Mucosa of descending colon (tissue), 3 donors: ENCODE measurements around the gene MIA2. TPM values are rescaled to one million over a fixed set of nuclear protein-coding genes. Genes with fewer than 3 reads are reported as not detected.
A peak's percentile ranks its signal among the peaks of the same experiment; 100 is the strongest.
"Not testable (repeated sequence)": the region's sequence is repeated elsewhere in the genome, so short reads cannot be mapped to it uniquely, and the experiment has no call there.

Experiments used
- ATAC-seq: fragments of 200-7000 bp; cut with Tn5 transposase; one replicate; pipeline ENCODE4 v1.9.1; 2020; ENCODE audit warnings: mild to moderate bottlenecking, moderate library complexity
- DNase-seq, 3 donors: peaks; one replicate each; pipeline ENCODE4 v3.0.0-alpha.2; 2020
- H3K36me3 ChIP-seq: fragments of 200-600 bp; one replicate; pipeline ENCODE4 v1.8.0; 2021; ENCODE audit warnings: low read depth, mild to moderate bottlenecking
- H3K4me1 ChIP-seq: fragments of 200-600 bp; one replicate; pipeline ENCODE4 v1.8.0; 2021; ENCODE audit warnings: low read depth, mild to moderate bottlenecking
- H3K4me3 ChIP-seq: fragments of 200-600 bp; one replicate; pipeline ENCODE4 v1.8.0; 2021; ENCODE audit warnings: mild to moderate bottlenecking
- H3K9me3 ChIP-seq: fragments of 200-600 bp; one replicate; pipeline ENCODE4 v1.8.0; 2021; ENCODE audit warnings: mild to moderate bottlenecking
- CTCF ChIP-seq: fragments of 200-600 bp; IDR thresholded peaks from one replicate; pipeline ENCODE4 v1.8.0; 2022; ENCODE audit warnings: antibody characterized with exemption, mild to moderate bottlenecking
- intact Hi-C, 2 donors: fragments of 100-400 bp; cut with DNase I in 1 of 2; cut with micrococcal nuclease in 1 of 2; formaldehyde crosslinking; loops; one replicate each; pipeline versions ENCODE4 v1.11.0 to v1.11.1; 2022; cut with DNase I, micrococcal nuclease
- total RNA-seq, 3 donors: library from RNA; stranded (reverse); fragmentation: NEBNext Ultra II Directional in 2 of 3; extraction: Animal tissue kit (Norgen Biotek cat#: 25700) in 2 of 3; gene quantifications; one replicate each; pipeline versions ENCODE4 v1.2.1 to v1.2.4, GENCODE V29; 2021 to 2023
- donor health status: DM: no; HTN: no; CAD: no; lungs with moderate emphysema.
- donor health status: DM: no; HTN: no; CAD: no.
- donor health status: DM: no; HTN: yes; CAD: no.

The MIA2 gene
- total RNA-seq, 3 donors from 2014 or later: 46.1 to 81.9 (median 51.7) TPM

DNA sequence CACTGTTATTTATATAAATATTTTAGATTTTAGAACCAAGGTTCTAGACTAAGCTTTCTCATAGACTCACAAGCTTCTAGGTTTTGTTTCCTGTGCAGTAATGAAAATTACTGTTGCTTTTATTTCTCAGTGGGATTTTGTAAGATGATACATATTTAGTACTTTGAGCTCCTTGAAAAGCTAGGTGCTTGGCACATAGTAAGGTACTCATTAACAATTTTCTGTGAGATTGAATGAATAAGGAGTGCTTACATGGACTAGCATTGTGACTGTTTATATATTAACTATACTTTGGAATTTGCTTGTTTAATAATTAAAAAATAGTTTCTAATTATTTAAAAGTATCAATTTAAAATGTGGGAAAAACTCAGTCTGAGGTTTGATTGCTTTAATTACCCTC is 85.7 kb downstream of the MIA2 start:
- TF ChIP-seq CTCF: no peak
- intact Hi-C loops: no loop called here

DNA sequence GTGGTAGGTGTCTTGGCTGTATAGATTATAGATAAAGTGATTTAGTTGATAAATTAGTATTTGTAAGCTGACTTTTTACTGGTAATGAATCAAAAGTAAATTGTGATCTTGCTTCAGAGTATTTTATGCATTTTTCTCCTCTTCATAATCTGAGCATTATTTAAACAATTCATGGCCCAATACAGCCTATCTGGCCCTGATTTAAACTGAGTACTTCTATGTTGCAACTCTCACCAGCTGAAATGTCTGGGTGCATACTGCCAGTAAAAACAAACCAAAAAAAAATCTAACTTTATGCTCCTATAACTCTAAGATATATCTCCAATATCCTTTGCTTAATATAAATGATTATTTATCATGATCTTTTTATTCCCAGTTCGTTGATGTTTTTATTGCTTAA is 86.6 kb downstream of the MIA2 start:
- no peak overlapping the region for H3K4me3 ChIP-seq
- H3K36me3 ChIP-seq: peaks cover 4% of the 10 kb centered on the region
- intact Hi-C loops: no loop called here
- H3K4me1 ChIP-seq: no peaks in the 10 kb centered on the region
- TF ChIP-seq CTCF: no peak
- ATAC-seq (no peak), DNase-seq (no peak)
- H3K9me3 ChIP-seq: no peaks in the 10 kb centered on the region

More for the DNA sequence above, 85.7 kb downstream of the MIA2 start:
- DNase-seq: no peak
- H3K4me3 ChIP-seq: no peak overlapping the region
- H3K4me1 ChIP-seq: no peaks in the 10 kb centered on the region
- no peak for ATAC-seq
- peaks cover 4% of the 10 kb centered on the region for H3K36me3 ChIP-seq
- no peaks in the 10 kb centered on the region for H3K9me3 ChIP-seq

- TF ChIP-seq CTCF: no peak
- no peak for ATAC-seq
- intact Hi-C loops: no loop called here
- DNase-seq: no peak
- no peak overlapping the region for H3K4me3 ChIP-seq
- peaks cover 6% of the 10 kb centered on the region for H3K36me3 ChIP-seq
- no peaks in the 10 kb centered on the region for H3K9me3 ChIP-seq
- no peaks in the 10 kb centered on the region for H3K4me1 ChIP-seq
Measured at GRCh38 chr14:39322807-39323206, 89.1 kb downstream of the MIA2 start.

DNA sequence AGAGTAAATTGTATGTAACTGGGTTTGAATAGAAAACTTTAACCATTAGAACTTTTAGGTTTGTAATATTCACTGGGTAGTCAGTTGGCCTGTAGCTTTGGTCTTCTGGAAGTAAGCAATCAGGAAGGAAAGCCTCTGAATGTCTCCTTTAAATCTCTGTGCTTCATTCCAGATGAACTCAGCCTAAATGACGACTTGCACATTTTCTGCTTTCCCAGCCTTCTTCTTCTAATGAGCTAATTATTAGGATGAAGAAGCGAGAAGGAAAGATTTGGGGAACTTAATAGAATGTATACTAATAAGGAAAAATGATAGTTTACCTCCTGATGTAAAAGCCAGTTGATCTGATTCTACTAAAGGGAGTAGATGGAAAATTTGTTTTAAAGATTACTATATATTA is 90.4 kb downstream of the MIA2 start:
- H3K4me1 ChIP-seq: no peaks in the 10 kb centered on the region
- DNase-seq (no peak), ATAC-seq (no peak)
- H3K36me3 ChIP-seq: peaks cover 6% of the 10 kb centered on the region
- H3K9me3 ChIP-seq: no peaks in the 10 kb centered on the region
- TF ChIP-seq CTCF: no peak
- intact Hi-C loops: no loop called here
- no peak overlapping the region for H3K4me3 ChIP-seq

GRCh38 chr14:39339003-39339402 is 105.3 kb downstream of the MIA2 start:
- DNase-seq: peak in 1 of 3 donors; percentile 4
- ATAC-seq: no peak
- no peak for TF ChIP-seq CTCF
- H3K4me3 ChIP-seq: no peak overlapping the region
- intact Hi-C loops: no loop called here
- H3K4me1 ChIP-seq: no peaks in the 10 kb centered on the region
- H3K36me3 ChIP-seq: no peaks in the 10 kb centered on the region
- H3K9me3 ChIP-seq: no peaks in the 10 kb centered on the region

GRCh38 chr14:39341126-39341525 is 107.4 kb downstream of the MIA2 start:
- H3K4me3 ChIP-seq, H3K4me1 ChIP-seq, DNase-seq, intact Hi-C loops, H3K9me3 ChIP-seq, ATAC-seq, H3K36me3 ChIP-seq: not testable (repeated sequence)
